GM21447 (cell line): ENCODE measurements around the gene NXF3.
"Not testable (repeated sequence)": the region's sequence is repeated elsewhere in the genome, so short reads cannot be mapped to it uniquely, and the experiment has no call there.

Experiments
- ATAC-seq: cut with Tn5 transposase; IDR thresholded peaks from one replicate; pipeline ENCODE4 v1.9.1; 2021; ENCODE audit not compliant: unreplicated experiment

Gene NXF3

DNA sequence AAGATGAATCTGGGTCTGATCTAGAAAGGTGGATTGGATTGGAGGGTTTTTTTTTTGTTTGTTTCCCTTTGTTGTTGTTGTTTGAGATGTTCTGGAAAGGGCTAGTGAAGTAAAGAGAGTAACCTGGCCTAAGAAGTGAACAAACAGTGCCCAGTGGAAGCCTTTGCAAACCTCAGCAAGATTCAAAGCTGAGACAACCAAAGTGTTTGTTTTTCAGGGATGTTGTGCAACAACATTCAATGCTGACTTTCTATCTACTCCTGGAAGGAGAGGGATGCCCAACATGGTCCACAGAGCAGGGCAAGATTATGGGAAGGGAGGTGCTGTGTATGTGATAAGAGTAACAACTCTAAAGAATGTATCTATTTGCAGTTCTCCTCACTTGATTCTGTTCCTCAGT lies 40.3 kb downstream of the NXF3 start:
- no peak for ATAC-seq

DNA sequence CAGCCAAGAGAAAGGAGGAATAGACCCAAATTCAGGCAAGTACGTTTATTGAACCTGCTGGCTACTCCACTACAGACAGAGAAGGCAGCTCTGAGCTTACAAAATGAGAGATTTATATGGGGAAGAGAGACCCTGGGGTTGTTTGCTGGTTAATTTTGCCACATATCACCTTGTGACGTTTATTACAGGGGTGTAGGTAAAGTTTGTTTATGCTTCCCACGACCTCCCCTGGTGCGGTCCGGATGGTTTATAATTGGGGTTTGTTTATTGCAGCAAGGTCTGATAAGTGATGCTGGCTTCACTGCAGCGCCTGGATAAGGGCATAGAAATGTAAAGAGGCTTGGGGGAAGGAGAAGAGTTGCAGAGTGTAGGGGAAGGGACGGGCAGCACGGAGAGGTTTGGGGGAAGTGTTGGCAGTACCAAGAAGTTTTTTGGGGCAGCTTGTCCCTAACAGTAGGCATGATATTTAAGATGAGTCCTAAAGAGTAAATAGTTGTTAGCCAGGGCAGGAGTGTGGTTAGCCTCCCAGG lies 41.6 kb downstream of the NXF3 start:
- no peak for ATAC-seq

DNA sequence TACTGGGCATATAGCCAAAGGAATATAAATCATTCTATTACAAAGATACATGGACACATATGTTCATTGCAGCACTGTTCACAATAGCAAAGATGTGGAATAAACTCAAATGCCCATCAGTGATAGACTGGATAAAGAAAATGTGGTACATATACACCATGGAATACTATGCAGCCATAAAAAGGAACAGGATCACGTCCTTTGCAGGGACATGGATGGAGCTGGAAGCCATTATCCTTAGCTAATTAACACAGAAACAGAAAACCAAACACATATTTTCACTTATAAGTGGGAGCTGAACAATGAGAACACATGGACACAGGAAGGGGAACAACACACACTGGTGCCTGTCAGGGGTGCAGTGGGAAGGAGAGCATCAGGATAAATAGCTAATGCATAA lies 59.6 kb downstream of the NXF3 start:
- ATAC-seq = not testable (repeated sequence)
